Spinal cord (tissue), 10 donors: ENCODE results near the gene RNLS. TPM values are rescaled to one million over a fixed set of nuclear protein-coding genes. Genes with fewer than 3 reads are reported as not detected.
"Not testable (repeated sequence)": the region's sequence is repeated elsewhere in the genome, so short reads cannot be mapped to it uniquely, and the experiment has no call there.

Experiments
- DNase-seq, 6 donors: peaks; one replicate each; pipeline versions ENCODE4 v3.0.0 to v3.0.0-alpha.2; 2013 to 2015; ENCODE audit warnings: low spot score in 6 of 6, low read depth in 4 of 6
- H3K27ac ChIP-seq: one replicate; pipeline ENCODE4 v1.5.1; 2013; ENCODE audit warnings: low read depth, low read length, control low read depth
- H3K27me3 ChIP-seq: one replicate; pipeline ENCODE4 v1.6.1; 2013; ENCODE audit warnings: low read length; ENCODE audit not compliant: control insufficient read depth, insufficient read depth
- H3K36me3 ChIP-seq: one replicate; pipeline ENCODE4 v1.6.1; 2013; ENCODE audit warnings: low read length; ENCODE audit not compliant: control insufficient read depth, insufficient read depth
- H3K4me1 ChIP-seq: one replicate; pipeline ENCODE4 v1.6.1; 2013; ENCODE audit warnings: low read length; ENCODE audit not compliant: control insufficient read depth, insufficient read depth
- H3K4me3 ChIP-seq: one replicate; pipeline ENCODE4 v1.5.1; 2013; ENCODE audit warnings: low read depth, low read length, control low read depth
- H3K9me3 ChIP-seq: one replicate; pipeline ENCODE4 v1.6.1; 2013; ENCODE audit warnings: low read length; ENCODE audit not compliant: control insufficient read depth, insufficient read depth
- WGBS: methylation state at CpG from one replicate; pipeline ENCODE4 v1.1.5; 2013; ENCODE audit warnings: missing lambda C conversion rate; ENCODE audit not compliant: insufficient coverage; 5-methylcytosine and 5-hydroxymethylcytosine counted together
- polyA plus RNA-seq, 2 donors: library from polyadenylated mRNA; unstranded; fragments of 120-200 nt; gene quantifications; one replicate each; pipeline ENCODE4 v1.2.1, GENCODE V29; 2013; ENCODE audit not compliant: insufficient read length in 2 of 2
- total RNA-seq, 2 donors: library from RNA; depleted of rRNA in 1 of 2; stranded (reverse); fragments of 120-200 nt in 1 of 2; fragments of >200 nt in 1 of 2; gene quantifications; one replicate each; pipeline versions ENCODE4 v1.2.3 to v1.2.4, GENCODE V29; 2013 to 2014
- donor health status: healthy.

Gene RNLS
- total and polyA plus RNA-seq, 4 donors, result 6.1 to 16.1 (median 7.7) TPM

DNA sequence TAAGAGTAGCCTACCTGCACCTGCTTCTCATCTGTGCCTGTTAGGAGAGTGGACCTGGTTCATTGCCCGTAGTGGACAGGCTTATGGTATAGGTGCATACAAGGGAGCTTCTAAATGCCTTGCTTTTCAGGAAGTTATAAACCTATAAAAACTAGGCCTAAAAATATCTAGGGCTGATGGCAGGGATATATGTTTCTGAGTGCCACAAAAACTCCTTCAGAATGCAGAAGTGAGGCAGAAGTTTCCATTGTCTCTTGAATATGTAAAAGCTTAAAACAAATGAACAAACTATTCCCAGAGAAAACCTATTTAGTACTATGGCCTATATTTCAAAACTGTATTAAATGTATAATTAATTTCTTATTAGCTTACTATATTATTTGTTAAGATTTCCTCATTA lies 91.8 kb downstream of the RNLS start:
- Histone ChIP-seq H3K9me3 (no peaks in the 10 kb centered on the region), H3K4me1 (no peaks in the 10 kb centered on the region), H3K27me3 (no peaks in the 10 kb centered on the region), H3K27ac (no peak overlapping the region), H3K36me3 (no peaks in the 10 kb centered on the region), H3K4me3 (no peak overlapping the region)
- no CpG with 5 or more reads among the region's 1 CpG for WGBS
- DNase-seq, result no peak

- H3K36me3 ChIP-seq, result no peaks in the 10 kb centered on the region
- no CpG with 5 or more reads among the region's 4 CpGs for WGBS
- H3K27me3 ChIP-seq, result no peaks in the 10 kb centered on the region
- DNase-seq, result no peak
- no peak overlapping the region for H3K27ac ChIP-seq
- H3K4me1 ChIP-seq, result no peaks in the 10 kb centered on the region
- no peaks in the 10 kb centered on the region for H3K9me3 ChIP-seq
- H3K4me3 ChIP-seq, result no peak overlapping the region
These were observed 92.7 kb downstream of the RNLS start for GRCh38 chr10:88490231-88490980.

DNA sequence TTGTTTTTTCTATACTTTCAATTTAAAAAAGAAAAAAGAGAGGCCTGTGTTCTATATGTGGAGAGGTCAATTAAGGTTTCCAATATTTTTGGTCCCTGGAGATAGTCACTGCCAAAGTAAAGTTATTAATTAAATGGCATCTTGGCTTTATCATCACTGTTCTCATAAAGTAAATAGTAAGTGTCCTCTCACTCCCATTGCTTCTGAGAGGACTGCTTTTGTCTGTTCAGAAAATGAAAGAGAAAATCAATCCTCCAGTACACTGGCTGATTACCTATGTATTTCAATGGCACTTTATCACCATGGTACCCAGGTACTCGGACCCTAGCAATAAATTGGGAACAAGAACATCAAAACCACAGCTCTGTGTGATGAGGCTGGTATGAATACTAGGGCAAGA lies 94.0 kb downstream of the RNLS start:
- Histone ChIP-seq H3K9me3 (no peaks in the 10 kb centered on the region), H3K27me3 (no peaks in the 10 kb centered on the region), H3K4me1 (no peaks in the 10 kb centered on the region), H3K27ac (no peak overlapping the region), H3K36me3 (no peaks in the 10 kb centered on the region), H3K4me3 (no peak overlapping the region)
- DNase-seq, result no peak
- WGBS, result no CpG with 5 or more reads among the region's 1 CpG

DNA sequence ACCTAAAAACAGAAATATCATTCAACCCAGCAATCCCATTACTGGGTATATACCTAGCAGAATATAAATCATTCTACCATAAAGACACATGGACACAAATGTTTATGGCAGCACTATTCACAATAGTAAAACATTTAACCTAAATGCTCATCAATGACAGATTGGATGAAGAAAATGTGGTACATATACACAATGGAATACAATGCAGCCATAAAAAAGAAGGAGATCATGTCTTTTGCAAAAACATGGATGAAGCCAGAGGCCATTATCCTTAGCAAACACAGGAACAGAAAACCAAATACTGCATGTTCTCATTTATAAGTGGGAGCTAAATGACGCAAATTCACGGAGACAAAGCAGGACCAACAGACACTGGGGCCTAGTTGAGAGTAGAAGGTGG lies 96.3 kb downstream of the RNLS start:
- H3K27me3 ChIP-seq, H3K9me3 ChIP-seq, H3K36me3 ChIP-seq, DNase-seq, H3K4me3 ChIP-seq, H3K4me1 ChIP-seq, H3K27ac ChIP-seq: not testable (repeated sequence)
- no CpG with 5 or more reads among the region's 2 CpGs for WGBS

- Histone ChIP-seq H3K9me3 (no peaks in the 10 kb centered on the region), H3K27ac (no peak overlapping the region), H3K27me3 (no peaks in the 10 kb centered on the region), H3K4me1 (no peaks in the 10 kb centered on the region), H3K4me3 (no peak overlapping the region), H3K36me3 (no peaks in the 10 kb centered on the region)
- WGBS, result 100% methylated on average over 1 of the region's 2 CpGs
- no peak for DNase-seq
These were observed 100.9 kb downstream of the RNLS start for GRCh38 chr10:88482220-88482619.

DNA sequence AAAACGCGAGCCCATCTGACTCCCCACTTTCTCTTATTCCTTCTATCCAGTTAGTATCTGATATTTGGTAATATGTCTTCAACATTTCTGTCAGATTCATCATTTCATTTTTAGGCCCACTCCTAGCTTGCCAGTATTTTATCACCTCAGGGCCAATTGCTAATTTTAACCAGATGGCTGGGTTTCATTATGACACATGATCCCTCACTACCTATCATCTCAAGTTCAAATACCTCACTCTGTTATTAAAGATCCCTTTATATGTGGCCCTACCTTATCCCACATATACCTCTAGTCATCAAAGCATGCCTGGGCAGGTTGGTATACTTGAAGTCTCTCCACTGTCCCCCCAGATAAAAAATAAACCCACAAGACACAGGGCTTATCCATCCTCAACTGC lies 104.9 kb downstream of the RNLS start:
- Histone ChIP-seq H3K4me3 (no peak overlapping the region), H3K27me3 (no peaks in the 10 kb centered on the region), H3K9me3 (no peaks in the 10 kb centered on the region), H3K4me1 (no peaks in the 10 kb centered on the region), H3K27ac (no peak overlapping the region), H3K36me3 (no peaks in the 10 kb centered on the region)
- no peak for DNase-seq
- no CpG with 5 or more reads among the region's 2 CpGs for WGBS

DNA sequence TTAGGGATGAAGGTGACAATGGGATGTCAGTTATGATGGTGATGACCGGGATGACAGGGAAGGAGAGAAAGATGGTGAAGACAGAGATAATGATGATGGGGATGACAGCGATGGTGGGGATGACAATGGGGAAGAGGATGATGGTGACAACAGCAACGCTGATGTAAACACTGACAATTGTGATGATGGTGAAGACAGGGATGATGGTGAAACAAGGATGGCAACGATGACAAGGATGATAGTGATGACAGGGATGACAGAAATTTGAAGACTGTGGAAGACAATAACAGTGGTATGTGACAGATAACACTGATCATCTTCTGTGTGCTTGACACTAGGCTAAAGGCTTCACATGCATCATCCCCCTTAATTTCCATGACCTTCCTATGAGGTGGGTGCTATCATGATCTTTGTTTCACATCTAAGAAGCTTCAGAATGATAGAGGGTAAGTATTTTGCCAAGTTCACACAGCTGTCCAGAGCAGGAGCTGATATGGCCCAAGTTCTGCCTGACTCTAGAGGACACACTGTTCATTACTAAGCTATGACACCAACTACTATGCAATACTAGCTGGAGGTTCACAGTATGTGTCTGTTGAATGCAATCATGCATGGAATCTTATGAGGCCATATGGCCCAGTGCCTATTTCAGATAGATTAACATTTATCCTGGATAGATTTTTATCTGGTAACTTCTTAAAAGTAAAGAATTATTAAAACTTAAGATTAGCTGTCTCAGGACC lies 105.6 kb downstream of the RNLS start:
- no peaks in the 10 kb centered on the region for H3K4me1 ChIP-seq
- no peaks in the 10 kb centered on the region for H3K9me3 ChIP-seq
- 96% methylated on average over 3 of the region's 4 CpGs for WGBS
- no peak overlapping the region for H3K27ac ChIP-seq
- H3K36me3 ChIP-seq, result no peaks in the 10 kb centered on the region
- H3K4me3 ChIP-seq, result no peak overlapping the region
- H3K27me3 ChIP-seq, result no peaks in the 10 kb centered on the region
- DNase-seq, result no peak

- Histone ChIP-seq H3K4me3 (no peak overlapping the region), H3K36me3 (no peaks in the 10 kb centered on the region), H3K27ac (no peak overlapping the region), H3K9me3 (no peaks in the 10 kb centered on the region), H3K4me1 (no peaks in the 10 kb centered on the region), H3K27me3 (no peaks in the 10 kb centered on the region)
- no peak for DNase-seq
- 64% methylated on average over 4 of the region's 7 CpGs for WGBS
These were observed 108.0 kb downstream of the RNLS start for GRCh38 chr10:88474884-88475844.

GRCh38 chr10:88473989-88474883 lies 108.9 kb downstream of the RNLS start:
- H3K36me3 ChIP-seq, result no peaks in the 10 kb centered on the region
- no peaks in the 10 kb centered on the region for H3K27me3 ChIP-seq
- no CpG with 5 or more reads among the region's 2 CpGs for WGBS
- H3K27ac ChIP-seq, result no peak overlapping the region
- no peak for DNase-seq
- no peaks in the 10 kb centered on the region for H3K4me1 ChIP-seq
- no peak overlapping the region for H3K4me3 ChIP-seq
- no peaks in the 10 kb centered on the region for H3K9me3 ChIP-seq
